GM04504 (cell line): Measurements from ENCODE around the gene BRI3BP.
"Not testable (repeated sequence)": the region's sequence is repeated elsewhere in the genome, so short reads cannot be mapped to it uniquely, and the experiment has no call there.

Experiments
- DNase-seq: peaks from one replicate; pipeline ENCODE4 v3.0.0-alpha.2; 2012; ENCODE audit warnings: low read depth

Gene BRI3BP

DNA sequence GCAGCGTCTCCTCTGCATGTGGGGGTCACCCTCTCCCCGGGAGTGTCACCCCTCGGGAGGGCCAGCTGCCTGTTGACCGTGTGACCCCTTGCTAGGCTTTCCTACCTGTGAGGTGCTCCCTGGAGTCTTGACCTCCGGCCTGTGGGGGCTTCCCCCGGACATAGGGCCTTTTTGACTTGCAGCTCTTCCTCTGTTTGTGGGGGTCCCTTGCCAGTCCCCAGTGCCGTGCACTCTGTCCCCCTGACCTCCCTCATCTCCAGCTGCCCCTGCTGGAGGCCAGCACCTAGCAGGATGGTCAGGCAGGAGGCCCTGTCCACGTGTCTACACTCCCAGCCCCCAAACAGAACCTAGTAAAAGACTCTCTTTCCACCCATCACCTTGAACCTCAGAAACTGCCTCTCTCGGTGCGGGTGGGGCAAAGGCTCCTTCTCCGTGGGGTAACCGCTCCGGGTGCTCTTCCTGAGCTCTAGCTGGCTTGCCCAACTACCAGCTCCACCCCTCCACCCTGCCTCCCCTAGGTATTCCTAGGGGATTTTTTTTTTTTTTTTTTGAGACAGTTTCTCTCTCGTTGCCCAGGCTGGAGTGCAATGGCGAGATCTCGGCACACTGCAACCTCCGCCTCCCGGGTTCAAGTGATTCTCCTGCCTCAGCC is 72.6 kb downstream of the BRI3BP start:
- DNase-seq: no peak

DNA sequence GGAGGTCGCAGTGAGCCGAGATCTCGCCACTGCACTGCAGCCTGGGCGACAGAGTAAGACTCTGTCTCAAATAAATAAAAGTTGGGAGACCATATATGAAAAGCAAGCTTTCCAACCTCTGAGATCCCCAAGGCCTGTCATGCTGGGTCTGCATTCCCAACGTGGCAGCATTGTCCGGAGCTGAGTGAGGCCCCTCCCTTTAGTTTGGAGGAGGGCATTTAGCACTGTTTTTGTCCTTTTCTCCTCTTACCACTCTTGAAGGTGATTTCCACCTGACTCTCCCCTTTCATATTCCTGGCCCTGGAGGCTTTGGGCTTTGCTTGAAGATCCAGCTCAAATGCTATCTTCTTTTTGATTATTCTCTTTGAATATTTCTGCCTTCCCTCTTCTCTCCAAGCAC is 74.9 kb downstream of the BRI3BP start:
- no peak for DNase-seq

DNA sequence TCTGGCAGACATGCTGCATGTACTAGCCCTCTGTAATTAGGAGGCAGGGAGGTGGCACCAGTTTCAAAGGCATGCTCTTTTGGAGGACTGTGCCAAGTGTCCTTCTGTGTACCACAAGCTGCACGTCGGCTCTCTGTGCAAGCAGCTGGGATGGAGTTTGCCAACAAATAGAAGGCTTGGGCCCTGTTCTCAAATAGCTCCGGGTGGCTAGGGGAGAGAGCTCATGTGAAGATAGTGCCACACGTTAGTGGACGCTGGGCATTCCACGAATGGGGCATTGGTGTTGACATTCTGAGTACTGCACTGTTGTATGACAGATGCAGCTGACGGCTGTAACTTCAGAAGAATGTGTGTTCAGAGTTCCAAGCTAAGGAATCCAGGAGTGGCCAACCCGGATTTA is 76.2 kb downstream of the BRI3BP start:
- no peak for DNase-seq

DNA sequence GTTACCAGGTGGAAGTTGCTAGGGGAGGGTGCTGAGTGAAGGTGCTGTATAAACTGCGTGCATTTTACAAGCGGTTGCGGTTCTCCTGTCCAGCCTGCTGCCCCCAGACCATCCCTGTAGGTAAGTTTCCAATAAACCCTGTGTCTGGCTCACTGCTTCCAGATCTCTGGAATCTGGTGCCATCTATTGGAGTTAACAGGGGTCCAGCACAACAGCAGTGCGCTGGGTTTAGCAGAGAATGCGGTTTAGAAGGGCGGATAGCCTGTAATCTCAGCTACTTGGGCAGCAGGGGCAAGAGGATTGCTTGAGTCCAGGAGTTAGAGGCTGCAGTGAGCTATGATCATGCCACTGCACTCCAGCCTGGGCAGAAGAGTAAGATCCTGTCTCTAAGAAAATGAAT is 76.7 kb downstream of the BRI3BP start:
- DNase-seq: no peak

DNA sequence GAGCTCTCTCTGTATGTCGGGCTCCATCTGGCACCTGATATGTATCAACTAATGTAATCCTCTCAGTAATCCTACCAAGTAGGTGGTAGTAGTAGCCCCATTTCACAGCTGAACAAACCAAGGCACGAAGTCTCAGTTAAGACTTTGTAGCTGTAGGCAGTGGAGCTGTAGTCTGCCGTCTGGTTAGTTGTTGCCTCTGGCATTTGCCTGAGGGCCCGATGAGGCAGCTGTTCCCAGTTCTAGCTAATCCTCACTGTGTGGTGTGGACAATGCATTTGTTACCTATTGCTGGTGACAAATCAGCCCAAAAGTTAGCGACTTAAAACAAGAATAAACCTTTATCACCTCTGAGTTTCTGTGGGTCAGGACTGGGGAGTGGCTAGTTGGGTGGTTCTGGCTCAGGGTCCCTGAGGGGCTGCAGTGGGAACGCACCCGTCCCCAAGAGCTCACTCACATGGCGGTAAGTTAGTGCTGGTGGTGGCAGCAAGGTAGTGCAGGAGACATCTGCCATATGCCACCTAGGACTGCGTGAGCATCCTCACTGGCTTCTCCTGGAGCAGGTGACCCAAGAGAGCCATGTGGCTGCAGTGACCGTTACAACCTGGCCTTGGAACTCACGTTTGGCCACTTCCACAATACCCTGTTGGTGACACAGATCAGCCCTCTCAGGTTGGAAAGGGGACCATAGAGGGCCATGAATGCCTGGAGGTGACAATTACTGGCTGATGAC is 77.4 kb downstream of the BRI3BP start:
- no peak for DNase-seq

DNA sequence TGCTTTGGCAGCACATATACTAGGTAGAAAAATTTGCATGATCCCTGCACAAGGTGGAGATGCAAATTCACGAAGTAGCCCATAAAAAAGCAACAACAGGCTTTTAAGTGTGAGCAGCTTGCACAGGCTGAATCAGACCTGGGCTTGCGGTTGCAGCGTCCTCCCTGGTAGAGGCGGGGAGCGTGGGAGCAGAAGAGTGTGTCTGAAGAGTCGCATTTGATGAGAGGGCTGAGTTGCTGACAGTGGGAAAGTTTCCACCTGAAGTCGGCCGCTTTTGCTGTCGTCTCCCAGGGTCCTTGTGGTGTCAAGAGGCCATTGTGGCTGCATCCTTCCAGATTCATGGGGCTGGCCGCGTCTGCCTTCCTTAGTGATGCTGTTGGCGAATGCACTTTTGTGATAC is 78.0 kb downstream of the BRI3BP start:
- DNase-seq: no peak

DNA sequence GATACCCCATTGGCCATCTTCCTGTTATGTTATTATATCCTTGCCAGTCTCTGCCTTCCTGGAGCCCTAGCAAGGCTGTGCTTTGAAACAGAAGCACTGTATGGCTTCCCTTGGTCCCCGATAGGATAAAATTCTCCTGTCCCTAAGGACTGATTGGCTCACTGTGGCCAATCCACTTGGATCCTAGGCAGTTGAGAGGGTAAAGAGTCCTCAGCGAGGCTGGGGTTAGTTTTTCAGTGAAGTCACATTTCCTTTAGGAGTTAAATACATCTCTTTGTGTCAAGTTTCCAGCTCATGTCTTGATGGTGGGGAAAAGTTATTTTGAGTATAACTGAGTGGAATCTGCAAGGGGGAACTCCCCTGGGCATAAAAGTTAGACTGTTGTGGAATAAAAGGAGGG is 79.1 kb downstream of the BRI3BP start:
- DNase-seq: no peak

DNA sequence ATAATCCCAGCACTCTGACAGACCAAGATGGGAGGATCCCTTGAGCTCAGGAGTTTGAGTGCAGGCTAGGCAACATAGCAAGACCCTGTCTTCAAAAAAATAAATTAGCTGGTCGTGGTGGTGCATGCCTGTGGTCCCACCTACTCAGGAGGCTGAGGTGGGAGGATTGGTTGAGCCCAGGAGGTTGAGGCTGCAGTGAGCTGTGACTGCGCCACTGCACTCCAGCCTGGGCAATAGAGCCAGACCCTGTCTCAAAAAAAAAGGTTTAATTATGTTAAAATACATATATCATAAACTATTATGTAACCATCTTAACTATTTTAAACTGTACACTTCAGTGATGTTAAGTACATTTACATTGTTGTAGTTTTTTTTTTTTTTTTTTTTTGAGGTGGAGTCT is 80.8 kb downstream of the BRI3BP start:
- not testable (repeated sequence) for DNase-seq

DNA sequence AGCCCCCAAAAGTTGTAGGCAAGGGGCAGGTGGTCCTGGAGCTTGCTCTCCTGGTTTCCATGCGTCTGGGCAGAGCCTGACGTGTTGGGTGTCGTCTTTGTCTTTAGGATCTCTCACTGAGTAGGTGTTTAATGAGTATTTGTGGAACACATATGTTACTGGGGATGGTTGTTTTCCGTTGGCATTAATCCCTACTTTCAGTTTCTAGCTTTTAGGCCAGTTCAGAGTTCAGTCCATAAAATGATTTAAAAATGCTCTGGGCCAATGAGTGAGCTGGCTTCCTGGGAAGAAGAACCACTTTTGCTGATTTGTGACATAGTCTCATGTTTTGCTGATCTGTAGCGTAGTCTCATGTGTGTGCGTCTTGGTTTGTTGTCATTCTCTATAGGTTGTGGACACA is 82.7 kb downstream of the BRI3BP start:
- DNase-seq: no peak

DNA sequence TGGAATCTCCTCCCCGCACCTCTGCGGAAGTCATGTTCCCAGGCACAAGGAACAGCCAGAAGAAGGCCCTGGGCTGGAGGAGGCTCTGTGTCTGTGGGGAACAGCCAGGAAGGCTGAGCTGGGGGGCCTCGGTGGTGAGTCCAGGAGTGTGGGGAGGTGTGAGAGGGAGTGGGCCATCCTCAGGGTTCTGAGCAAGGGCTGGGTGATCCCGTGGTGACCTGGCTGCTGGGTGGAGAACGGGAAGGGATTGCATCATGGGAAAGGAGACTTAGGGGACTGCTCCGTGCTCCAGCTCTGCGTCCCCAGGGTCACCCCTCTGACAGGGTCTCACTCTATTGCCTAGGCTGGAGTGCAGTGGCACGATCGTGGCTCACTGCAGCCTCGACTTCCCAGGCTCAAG is 85.6 kb downstream of the BRI3BP start:
- DNase-seq: no peak

DNA sequence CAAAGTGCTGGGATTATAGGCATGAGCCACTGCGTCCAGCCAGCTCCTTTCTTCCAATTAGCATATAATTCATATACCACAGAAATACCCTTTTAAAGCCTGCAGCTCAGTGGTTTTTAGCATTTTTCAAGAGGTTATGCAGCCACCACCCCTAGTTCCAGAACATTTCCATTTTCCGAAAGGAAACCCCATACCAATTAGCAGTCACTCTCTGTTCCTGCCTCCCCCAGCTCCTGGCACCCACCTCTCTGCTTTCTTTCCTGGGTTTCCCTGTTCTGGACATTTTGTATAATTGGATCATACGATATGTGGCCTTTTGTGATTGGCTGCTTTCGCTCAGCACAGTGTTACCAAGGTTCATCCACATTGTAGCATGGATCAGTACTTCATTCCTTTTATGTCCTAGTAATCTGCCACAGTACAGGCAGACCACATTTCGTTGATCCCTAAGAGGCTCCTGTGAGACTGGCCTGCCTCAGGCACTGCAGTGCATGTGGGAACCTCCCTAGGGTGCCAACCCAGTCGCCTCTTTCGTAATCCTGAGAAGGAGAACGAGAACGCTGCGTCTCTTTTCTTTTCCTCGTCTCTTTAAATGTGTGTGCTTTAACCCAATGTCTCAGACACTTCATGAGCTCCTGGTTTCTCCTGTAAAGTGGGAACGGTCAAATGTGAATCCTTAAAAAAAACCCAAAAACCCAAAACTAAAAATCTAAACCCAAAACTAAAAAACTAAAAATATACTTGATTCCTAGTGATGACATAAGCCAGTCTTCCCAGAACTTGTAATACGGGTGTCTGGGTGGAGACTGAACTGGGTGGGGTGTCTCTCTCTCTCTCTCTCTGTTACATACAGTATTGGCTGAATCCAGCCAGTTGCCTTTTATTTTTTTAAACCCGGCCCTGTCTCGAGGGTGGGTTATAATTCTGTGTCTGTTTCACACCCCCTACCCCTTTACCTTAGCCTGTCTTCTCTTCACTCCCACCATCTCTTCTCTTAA is 86.5 kb downstream of the BRI3BP start:
- DNase-seq: no peak
